ENCODE data around the gene SYN1.
A peak's percentile ranks its signal among the peaks of the same experiment; 100 is the strongest.
"Not testable (repeated sequence)": the region's sequence is repeated elsewhere in the genome, so short reads cannot be mapped to it uniquely, and the experiment has no call there.

The SYN1 gene

DNA sequence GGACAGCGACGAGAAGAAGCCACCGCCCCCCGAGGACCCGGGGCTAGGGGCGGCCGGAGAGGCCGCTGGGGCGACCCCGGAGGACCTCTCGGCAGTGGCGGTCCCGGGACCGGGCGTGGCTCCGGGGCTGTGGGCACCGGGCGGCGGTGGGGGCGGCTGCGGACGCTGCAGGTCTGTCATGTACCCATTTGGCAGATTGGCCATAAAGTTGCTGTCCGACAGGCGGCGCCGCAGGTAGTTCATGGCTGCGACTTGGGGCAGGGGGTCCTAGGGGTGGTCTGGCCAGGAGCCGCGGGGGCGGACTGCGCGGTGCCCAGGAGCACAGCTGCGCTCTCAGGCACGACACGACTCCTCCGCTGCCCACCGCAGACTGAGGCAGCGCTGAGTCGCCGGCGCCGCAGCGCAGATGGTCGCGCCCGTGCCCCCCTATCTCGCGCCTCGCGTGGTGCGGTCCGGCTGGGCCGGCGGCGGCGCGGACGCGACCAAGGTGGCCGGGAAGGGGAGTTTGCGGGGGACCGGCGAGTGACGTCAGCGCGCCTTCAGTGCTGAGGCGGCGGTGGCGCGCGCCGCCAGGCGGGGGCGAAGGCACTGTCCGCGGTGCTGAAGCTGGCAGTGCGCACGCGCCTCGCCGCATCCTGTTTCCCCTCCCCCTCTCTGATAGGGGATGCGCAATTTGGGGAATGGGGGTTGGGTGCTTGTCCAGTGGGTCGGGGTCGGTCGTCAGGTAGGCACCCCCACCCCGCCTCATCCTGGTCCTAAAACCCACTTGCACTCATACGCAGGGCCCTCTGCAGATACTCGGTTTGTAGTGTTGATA, at the start of gene SYN1:
Gene SYN1, minus strand, starts transcription at position 372 of the 817 bp plus-strand sequence. Its CDS starts 129 bp downstream, at position 243.
- DNase-seq, result peak; percentile 64 to 71

GRCh38 chrX:47665797-47666196, 46.1 kb upstream of the SYN1 start:
- not testable (repeated sequence) for DNase-seq

GRCh38 chrX:47664737-47665136, 45.1 kb upstream of the SYN1 start:
- DNase-seq, result no peak

- DNase-seq, result peak in 1 of 2 donors; percentile 32
These were observed 42.5 kb upstream of the SYN1 start for GRCh38 chrX:47662144-47662657.

- no peak for DNase-seq
These were observed 41.9 kb upstream of the SYN1 start for GRCh38 chrX:47661539-47661938.

- DNase-seq, result no peak
These were observed 39.7 kb upstream of the SYN1 start for GRCh38 chrX:47659421-47659726.

DNA sequence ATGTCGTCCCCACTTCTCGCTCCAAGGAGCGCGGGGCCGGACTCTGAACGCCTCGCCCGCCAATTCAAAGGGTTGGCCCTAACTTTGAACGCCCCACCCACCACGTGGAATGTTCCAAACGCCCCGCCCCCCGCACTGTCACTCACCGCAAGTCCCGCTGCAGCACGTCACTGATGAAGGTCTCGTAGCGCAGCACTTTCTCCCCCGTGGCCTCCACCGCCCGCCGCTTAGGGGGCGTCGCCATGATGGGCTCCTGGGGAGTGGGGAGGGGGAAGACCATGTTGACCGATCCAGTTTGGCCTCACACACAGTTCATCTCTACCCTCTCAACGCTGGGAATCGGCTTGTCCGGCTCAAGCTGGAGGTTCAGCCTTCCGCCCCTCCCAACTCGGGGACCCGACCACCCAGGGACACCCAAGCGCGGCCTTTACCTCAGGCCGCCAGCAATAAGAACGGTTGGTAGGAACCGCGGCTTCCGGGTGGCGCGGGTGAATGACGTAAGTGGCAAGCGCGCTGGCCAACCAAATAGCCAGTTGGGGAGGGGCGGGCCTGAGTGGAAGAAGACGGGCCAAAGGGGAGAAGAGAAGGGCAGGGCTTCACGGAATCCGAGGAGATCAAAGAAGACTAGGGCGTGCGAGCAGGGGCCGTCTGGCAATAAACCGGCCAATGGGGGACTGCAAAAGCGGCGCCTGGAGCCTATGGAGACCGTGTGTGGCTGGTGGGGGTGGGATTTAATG, 39.2 kb upstream of the SYN1 start, which contains the start of gene UXT:
Gene UXT, minus strand, starts transcription at position 497 of the 737 bp plus-strand sequence. Its CDS starts 253 bp downstream, at position 244.
- DNase-seq, result peak; percentile 83 to 85

DNA sequence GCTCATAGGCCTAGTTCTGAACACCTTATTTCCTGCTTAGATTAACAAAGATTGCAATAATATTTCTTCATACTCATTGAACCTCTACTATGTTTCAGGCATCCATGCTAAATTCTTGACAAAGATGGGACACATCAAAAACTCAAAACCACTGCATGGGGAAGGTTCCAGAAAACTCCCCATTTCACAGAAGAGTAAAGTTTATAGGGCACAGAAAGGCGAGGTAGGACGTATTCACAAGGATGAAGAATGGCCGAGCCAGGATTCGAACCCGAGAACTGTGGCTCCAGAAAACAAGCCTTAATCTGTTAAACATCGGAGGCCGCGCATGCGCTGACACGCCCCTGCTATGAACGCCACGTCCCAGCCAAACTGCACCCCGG, 38.6 kb upstream of the SYN1 start:
- DNase-seq, result no peak

- DNase-seq, result no peak
These were observed 31.6 kb upstream of the SYN1 start for GRCh38 chrX:47651043-47651905.

- DNase-seq, result peak; percentile 74 to 77
These were observed 30.7 kb upstream of the SYN1 start, which contains the start of gene ELK1 for GRCh38 chrX:47650164-47651042. Gene ELK1, minus strand, starts transcription at chrX:47650563. Its CDS starts 9,122 bp downstream, at chrX:47641441.

DNA sequence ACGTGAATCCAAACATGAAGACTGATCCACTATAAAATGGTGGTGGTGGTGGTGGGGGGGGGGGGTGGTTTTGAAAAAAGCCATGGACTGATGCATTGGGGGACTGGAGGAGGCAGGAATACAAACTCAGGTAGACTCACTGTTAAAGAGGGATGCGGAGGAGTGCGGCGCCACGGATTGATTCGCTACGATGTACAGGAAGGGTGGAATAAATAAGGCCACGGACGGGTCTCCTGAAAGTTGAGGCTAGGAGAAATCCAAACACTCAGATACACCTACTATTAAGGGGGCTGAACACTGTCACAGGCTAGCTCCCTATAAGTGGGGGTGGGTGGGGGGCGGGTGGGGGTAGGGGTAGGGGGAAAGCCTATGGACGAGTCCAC, 30.1 kb upstream of the SYN1 start:
- no peak for DNase-seq

- no peak for DNase-seq
These were observed 29.6 kb upstream of the SYN1 start for GRCh38 chrX:47649271-47649670.

DNA sequence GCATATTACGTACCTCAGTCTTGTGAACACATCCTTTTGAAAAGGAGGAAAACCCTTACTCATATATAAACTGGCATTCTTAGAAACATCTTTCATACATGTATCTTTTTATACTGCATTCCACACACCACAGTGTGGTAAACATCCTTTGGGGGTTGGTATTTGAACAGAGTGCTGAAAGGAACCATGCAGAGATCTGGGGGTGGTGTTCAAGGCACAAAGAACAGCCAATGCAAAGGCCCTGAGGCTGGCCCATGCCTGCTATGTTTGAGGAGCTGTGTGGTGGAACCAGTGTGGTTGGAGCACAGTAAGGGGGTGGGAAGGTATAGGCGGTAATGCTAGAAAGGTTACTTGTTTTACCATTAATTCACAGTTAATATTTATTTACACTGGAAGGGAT, 28.7 kb upstream of the SYN1 start:
- no peak for DNase-seq

- no peak for DNase-seq
These were observed 27.0 kb upstream of the SYN1 start for GRCh38 chrX:47646636-47647035.

DNA sequence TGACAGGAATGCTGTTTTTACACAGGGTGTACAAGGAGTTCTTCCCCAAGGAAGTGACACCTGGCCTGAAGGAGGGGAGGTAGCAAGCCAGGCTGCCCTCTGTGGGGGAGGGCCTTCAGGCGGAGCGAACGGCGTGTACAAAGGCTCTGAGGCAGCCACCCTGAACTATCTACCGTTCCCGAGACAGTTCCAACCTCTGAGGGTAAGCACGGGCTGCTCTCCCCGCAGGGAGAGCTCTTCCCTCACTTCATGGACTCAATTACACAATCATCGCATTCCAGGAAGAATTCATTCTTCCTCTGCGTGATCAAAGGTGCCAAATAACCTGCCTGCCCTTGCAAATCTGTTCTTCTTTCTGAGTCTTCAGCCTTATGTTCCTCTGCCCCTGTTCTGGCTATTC, 25.9 kb upstream of the SYN1 start:
- no peak for DNase-seq

- no peak for DNase-seq
These were observed 25.0 kb upstream of the SYN1 start for GRCh38 chrX:47644557-47645091.

- DNase-seq, result no peak
These were observed 24.3 kb upstream of the SYN1 start for GRCh38 chrX:47643926-47644325.

GRCh38 chrX:47638816-47639215, 19.2 kb upstream of the SYN1 start:
- DNase-seq, result no peak

- peak in 1 of 2 donors; percentile 23 for DNase-seq
These were observed 18.0 kb upstream of the SYN1 start for GRCh38 chrX:47637546-47638195.

DNA sequence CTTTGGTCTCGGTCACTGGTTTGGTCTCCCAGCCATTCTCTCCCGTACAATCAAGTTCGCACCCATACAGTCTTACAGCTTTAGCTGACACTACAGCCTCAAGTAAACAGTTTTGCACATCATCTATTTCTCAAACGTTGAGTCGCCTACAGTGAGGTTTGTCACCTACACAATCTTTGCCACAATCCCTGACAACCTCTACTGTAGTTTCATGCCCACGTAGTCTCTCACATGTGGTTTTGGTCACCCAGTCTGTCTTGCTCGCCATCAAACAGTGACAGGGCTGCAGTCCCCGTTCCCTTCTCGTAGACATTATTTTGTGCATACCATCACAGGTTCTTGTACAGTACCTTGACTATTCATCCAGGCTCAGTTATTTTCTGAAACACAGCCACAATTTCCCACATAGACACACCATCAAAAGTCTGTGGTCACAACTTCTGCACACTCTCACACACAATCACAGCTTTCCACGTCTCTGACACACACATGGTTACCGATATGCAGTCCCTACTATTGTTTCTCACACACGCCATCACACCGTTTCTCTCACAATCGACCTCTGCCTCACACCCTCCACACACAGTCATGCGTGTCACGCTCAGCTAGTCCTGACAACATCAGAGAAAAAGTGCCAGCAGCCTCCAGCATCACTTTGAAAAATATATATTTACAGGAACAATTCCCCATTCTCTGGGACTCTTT, 15.4 kb upstream of the SYN1 start:
- DNase-seq, result no peak

Measured in stimulated activated CD4-positive, alpha-beta T cell treated with anti-CD3 and anti-CD28 coated beads, Interleukin-2, amount 100 ng/mL, for 48 hours (primary cell).